Stimulated activated CD4-positive, alpha-beta T cell treated with anti-CD3 and anti-CD28 coated beads, Interleukin-4, amount 100 ng/mL, for 4 hours (primary cell): ENCODE measurements around the gene ZNF670.

Experiments
- DNase-seq, 2 experiments: peaks; one replicate each; pipeline ENCODE4 v3.0.0-alpha.2; 2020

ZNF670 gene

DNA sequence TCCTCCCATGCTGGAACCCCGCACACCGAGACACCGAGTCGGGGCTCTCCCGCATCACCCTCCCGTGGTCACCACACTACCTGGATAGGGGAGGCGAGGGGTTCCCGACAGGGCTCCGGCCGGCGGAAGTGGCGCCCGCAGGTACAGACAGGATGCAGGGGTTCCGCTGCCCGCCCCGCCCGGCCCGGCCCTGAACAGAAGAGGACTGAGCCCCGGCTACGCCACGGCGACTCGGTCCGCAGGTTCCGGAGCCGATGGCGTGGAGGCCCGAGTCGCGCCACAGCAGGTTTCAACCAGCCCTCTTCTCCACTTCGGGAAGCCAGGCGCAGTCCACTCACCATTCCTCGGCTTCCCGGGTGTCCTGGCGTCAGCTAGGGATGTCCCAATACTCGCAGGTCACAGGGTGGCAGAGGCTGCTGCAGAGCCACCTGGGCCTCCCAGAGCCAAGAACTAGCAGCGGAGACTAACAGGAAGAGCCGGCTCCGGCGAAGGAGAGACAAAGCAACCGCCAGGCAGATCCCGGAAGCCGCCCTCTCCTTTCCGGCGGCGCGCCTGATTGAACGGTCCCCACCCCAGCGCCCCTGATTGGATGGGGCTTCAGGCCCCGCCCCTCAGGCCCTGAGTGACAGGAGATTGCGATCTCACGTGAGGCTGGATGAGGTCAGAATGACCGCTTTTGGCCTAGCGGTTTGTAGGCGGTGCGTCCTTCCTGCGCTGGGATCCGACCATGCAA lies 25.4 kb upstream of the ZNF670 start, which contains the start of gene ZNF669:
Gene ZNF669 (minus strand): TSS at position 498 of the 733 bp plus-strand sequence. CDS start 157 bp downstream, at position 341.
- DNase-seq, result peak; percentile 89 to 92

DNA sequence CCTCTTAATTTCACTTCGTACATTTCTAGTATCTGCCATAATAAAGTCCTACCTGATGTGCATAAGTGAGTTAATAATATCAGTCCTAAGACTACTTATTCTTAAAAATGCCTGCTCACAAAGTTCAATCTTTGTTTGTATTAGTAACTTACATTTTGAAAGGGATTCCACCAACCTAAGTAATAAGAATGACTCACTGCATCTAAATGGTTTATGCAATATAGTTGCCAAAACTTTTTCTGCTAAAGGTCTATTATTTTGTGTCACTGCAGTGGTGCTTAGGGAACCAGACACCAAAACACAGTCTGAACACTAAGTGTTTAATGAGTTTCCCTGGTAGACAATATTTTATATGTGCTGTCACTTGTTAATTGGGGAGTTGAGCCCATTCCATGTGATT lies 23.8 kb upstream of the ZNF670 start:
- no peak for DNase-seq

- no peak for DNase-seq
Measured at GRCh38 chr1:247100676-247101279, 22.2 kb upstream of the ZNF670 start.

GRCh38 chr1:247096958-247097357 lies 18.3 kb upstream of the ZNF670 start:
- DNase-seq, result no peak

GRCh38 chr1:247096544-247096943 lies 17.9 kb upstream of the ZNF670 start:
- no peak for DNase-seq

DNA sequence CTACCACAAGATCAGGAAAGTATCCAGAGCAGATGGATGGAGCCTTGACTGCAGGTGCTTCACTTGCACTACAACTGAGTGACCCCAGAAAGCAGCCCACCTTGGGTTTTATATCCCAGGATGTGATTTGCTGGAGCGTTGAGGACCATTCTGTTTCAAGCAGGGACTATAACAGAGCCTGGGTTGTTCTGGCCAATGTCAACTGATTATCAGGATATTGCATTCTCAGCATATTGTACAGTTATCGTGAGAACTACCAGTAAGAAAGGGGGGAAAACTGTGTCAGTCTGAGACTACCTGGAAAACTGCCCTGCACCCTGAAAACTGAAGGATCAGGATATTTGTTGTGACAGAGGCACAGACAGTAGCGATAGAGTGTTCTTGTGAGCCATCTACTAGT lies 17.5 kb upstream of the ZNF670 start:
- no peak for DNase-seq

- no peak for DNase-seq
Measured at GRCh38 chr1:247090455-247090854, 11.8 kb upstream of the ZNF670 start.

GRCh38 chr1:247089616-247090375 lies 11.2 kb upstream of the ZNF670 start:
- DNase-seq, result no peak

GRCh38 chr1:247088967-247089366 lies 10.4 kb upstream of the ZNF670 start:
- DNase-seq, result no peak

DNA sequence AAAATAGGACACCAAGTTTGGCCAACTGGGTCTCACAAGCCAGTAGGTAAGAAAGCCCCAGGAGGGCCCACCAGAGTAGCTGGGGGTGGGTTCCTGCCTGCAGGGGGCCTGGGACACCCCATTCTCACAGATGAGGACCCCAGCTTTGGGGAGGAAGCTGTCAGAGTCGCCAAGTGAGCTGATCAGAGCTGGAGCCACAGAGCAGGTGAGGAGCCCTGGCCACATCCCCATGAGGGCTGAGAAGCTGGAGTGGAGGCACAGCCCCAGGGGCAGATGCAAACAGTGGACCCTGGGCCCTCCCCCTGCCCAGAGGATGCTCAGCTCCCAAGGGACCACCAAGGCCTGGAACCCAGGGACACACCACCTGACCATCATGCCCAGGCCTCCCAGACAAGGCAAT lies 8.6 kb upstream of the ZNF670 start:
- no peak for DNase-seq

- no peak for DNase-seq
Measured at GRCh38 chr1:247085310-247085709, 6.7 kb upstream of the ZNF670 start.

DNA sequence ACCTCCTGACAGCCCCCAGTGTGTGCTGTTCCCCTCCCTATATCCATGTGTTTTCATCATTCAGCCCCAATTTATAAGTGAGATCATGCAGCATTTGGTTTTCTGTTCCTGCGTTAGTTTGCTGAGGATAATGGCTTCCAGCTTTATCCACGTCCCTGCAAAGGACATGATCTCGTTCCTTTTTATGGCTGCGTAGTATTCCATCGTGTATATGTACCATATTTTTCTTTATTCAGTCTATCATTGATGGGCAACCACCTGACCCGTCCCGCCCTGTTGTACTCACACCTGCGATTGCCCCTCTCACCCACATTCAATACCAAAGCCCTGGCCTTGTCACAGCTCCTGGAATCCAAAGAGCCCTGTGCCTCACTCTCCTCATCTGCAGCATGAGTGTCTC lies 6.2 kb upstream of the ZNF670 start:
- no peak for DNase-seq

DNA sequence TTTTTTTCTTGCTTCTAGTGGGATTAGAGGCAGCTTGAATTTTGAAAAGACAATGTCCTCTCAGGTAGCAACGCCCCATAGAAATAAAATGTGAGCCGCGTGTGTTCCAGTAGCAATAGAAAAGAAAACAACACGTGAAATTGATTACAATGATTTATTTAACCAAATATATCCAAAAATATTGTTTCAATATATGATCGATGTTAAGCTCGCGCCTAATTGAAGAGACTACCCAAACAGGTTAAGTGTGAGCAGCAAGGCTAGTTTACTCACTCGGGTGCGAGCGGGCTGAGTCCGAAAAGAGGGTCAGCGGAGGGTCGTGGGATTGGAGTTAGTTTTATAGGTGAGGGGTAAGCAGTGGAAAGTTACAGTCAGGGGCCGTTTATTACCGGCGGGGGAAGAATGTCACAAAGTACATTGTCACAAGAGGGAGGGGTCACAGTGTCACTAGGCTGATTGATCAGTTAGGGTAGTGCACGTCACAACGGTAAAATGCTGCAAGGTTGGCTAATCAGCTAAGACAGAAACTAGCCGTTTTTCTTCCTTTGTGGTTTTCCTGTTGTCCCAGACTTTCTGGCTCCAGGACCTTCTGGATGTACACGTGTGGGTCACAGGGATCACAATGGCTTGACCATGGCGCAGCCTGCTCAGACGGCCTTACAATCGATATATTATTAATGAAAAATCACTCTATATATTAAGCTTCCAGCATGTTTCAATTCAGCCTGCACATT lies 697 bp upstream of the ZNF670 start:
- DNase-seq, result no peak

DNA sequence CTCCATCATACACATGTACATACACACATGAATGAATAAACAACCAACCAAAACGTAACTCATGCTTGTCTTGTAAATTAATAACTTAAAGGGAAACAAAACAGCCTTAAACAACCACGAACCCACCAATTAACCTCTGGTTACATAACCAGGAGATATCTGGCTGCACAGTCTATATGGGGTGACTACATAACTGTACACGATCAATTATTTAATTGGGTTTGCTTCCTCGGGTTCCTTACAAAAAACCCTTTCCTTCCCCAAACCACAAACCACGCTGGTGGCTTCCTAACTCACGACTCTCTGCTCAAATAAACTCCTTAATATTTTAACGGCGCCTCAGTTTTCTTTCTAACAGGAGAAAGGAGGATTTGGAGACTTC lies 744 bp downstream of the ZNF670 start:
- DNase-seq, result no peak

GRCh38 chr1:247077213-247077612 lies 1.4 kb downstream of the ZNF670 start:
- no peak for DNase-seq

DNA sequence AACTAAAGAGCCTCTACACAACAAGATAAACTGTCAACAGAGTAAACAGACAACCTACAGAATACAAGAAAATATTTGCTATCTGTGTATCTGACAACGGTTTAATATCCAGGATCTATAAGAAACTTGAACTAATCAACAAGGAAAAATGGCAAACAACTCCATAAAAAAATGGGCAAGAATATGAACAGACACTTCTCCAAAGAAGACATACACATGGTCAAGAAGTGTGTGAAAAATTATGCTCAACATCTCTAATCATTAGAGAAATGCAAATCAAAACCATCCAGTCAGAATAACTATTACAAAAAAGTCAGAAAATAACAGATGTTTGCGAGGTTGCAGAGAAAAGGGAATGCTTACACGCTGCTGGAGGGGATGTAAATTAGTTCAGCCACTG lies 8.0 kb downstream of the ZNF670 start:
- no peak for DNase-seq

DNA sequence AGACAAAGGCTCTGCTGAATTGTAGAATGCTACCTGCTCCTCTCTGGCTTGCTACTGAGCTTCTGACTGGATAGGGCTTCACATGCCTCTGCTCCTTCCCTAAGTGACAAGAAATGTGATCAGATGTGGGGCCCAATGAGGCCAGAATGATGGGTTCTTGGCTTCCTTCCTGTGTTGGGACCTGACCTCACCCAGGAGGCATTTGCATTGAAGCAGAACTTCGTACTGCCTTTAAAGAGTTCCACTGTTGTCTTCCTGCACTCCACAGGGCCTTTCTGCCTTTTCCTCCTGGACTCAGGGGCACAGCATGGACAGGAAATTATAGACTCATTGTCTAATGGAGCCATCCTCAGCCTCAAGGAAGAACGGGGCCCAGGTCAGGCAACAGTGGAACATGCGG lies 14.3 kb downstream of the ZNF670 start:
- DNase-seq, result no peak

DNA sequence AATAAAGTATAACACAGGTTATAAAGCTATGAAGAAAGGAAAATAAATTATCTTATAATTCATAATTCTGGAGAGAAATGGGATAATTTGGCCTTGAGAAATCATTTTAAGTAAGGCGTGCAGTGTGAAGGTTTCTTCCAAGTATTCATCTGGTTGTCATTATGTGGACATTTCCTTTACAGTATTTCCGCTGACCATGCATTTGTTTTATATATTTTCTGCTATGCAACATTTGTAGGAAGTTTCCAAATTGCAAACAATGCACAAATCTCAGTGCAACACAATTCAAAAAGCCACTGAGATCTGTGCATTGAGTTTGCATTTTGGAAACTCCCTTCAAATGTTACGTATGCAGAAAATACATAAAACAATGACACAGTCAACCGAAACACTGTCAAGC lies 17.8 kb downstream of the ZNF670 start:
- no peak for DNase-seq

- DNase-seq, result no peak
Measured at GRCh38 chr1:247056071-247056470, 22.5 kb downstream of the ZNF670 start.

- DNase-seq, result no peak
Measured at GRCh38 chr1:247054992-247055415, 23.6 kb downstream of the ZNF670 start.

- DNase-seq, result no peak
Measured at GRCh38 chr1:247047702-247048101, 30.9 kb downstream of the ZNF670 start.

GRCh38 chr1:247047260-247047659 lies 31.4 kb downstream of the ZNF670 start:
- no peak for DNase-seq

DNA sequence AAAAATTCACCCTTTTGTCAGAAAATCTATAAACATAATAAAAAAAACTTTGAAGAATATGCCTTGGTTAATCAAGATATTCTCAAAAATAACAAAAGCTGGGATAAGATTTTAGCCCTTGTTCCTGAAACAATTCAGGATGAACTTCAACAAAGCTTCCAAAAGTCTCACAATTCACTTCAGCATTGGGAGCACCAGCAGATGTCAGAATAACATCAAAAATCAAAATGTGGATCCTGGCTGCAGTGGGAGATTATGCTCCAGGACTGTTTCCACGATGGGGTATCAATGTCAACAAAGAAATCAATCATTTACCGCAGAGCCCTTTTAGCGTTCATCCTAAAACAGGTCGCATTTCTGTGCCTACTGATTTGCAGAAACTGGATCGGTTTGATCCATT lies 35.2 kb downstream of the ZNF670 start:
- no peak for DNase-seq
